HepG2 (cell line): ENCODE data around the gene C19orf44. TPM values are rescaled to one million over a fixed set of nuclear protein-coding genes. Genes with fewer than 3 reads are reported as not detected.
A peak's percentile ranks its signal among the peaks of the same experiment; 100 is the strongest.

Experiments used
- ATAC-seq: fragments of 200-7000 bp; cut with Tn5 transposase; 3 replicates; pipeline ENCODE4 v1.9.1; 2020; ENCODE audit warnings: mild to moderate bottlenecking, moderate library complexity
- BruUV-seq: library from RNA; stranded (reverse); fragments of 400-500 nt; replicated peaks from 2 replicates; lab custom pipeline; 2021; lab: Mats Ljungman, UMichigan
- CTCF ChIA-PET: fragments of 300-600 bp; formaldehyde crosslinking; extraction: SDS; loops from one replicate; lab custom pipeline; 2021; ENCODE audit warnings: low total read pairs, inconsistent platforms, low intra/inter-chr PET ratio; lab: Yijun Ruan, JAX
- POLR2A ChIA-PET: fragments of 350-600 bp; sonication (Branson Sonifier 250); formaldehyde crosslinking; loops from one replicate; lab custom pipeline; 2020; ENCODE audit warnings: antibody characterized with exemption, inconsistent platforms; lab: Yijun Ruan, JAX
- DNase-seq: peaks from one replicate; pipeline ENCODE4 v3.0.0-alpha.2; 2015; ENCODE audit warnings: low spot score
- FAIRE-seq: peaks from 3 replicates; lab custom pipeline; 2011; peaks lifted over from hg19 to GRCh38; lab: Jason Lieb, UNC
- H2AFZ ChIP-seq: one replicate; pipeline ENCODE4 v1.6.1; 2011; ENCODE audit warnings: low read length, inconsistent platforms
- H3K27ac ChIP-seq: fragments of 300-600 bp; 3 replicates; pipeline ENCODE4 v1.8.0; 2011; ENCODE audit warnings: mixed run types, mild to moderate bottlenecking, mixed read lengths, low read length, inconsistent platforms; ENCODE audit not compliant: insufficient read depth; ENCODE audit errors: extremely low read length
- H3K27me3 ChIP-seq, 2 experiments: fragments of 200-600 bp in 1 of 2; 2 replicates in 1 of 2; 3 replicates in 1 of 2; pipeline versions ENCODE4 v1.6.0 to v1.8.0; 2011; ENCODE audit warnings: low read length in 2 of 2, mild to moderate bottlenecking in 2 of 2, moderate library complexity in 2 of 2, inconsistent platforms in 1 of 2; ENCODE audit not compliant: insufficient read depth in 2 of 2, control insufficient read depth in 1 of 2
- H3K36me3 ChIP-seq, 2 experiments: fragments of 200-600 bp in 1 of 2; replicated peaks in 1 of 2; 2 replicates in 1 of 2; 3 replicates in 1 of 2; pipeline versions ENCODE4 v1.5.1 to v1.8.0; 2011; ENCODE audit warnings: low read length in 2 of 2, inconsistent platforms in 1 of 2; ENCODE audit not compliant: insufficient read depth in 2 of 2, control insufficient read depth in 1 of 2
- H3K4me1 ChIP-seq: 2 replicates; pipeline ENCODE4 v1.5.1; 2012; ENCODE audit warnings: low read length, inconsistent platforms; ENCODE audit not compliant: insufficient read depth
- H3K4me2 ChIP-seq: 2 replicates; pipeline ENCODE4 v1.6.0; 2011; ENCODE audit warnings: low read depth, low read length, inconsistent platforms
- H3K4me3 ChIP-seq, 3 experiments: fragments of 200-600 bp in 1 of 3; sonication (generic), shearing (Covaris generic) in 1 of 3; replicated peaks in 1 of 3; 2 replicates each; pipeline ENCODE4 v1.5.1; 2011 to 2016; ENCODE audit warnings: low read length in 3 of 3, inconsistent platforms in 2 of 3, low read depth in 2 of 3, mild to moderate bottlenecking in 2 of 3, control low read depth in 1 of 3, mixed read lengths in 1 of 3; ENCODE audit not compliant: insufficient read depth in 1 of 3
- H3K79me2 ChIP-seq: one replicate; pipeline ENCODE4 v1.6.1; 2011; ENCODE audit warnings: low read length, inconsistent platforms; ENCODE audit not compliant: insufficient read depth
- H3K9ac ChIP-seq: 2 replicates; pipeline ENCODE4 v1.6.0; 2011; ENCODE audit warnings: mild to moderate bottlenecking, low read depth, low read length, inconsistent platforms; ENCODE audit not compliant: insufficient read depth
- H3K9me3 ChIP-seq: 2 replicates; pipeline ENCODE4 v1.5.1; 2012; ENCODE audit warnings: mild to moderate bottlenecking, low read length
- H4K20me1 ChIP-seq: 2 replicates; pipeline ENCODE4 v1.6.0; 2011; ENCODE audit warnings: inconsistent platforms, mild to moderate bottlenecking, low read length, moderate library complexity; ENCODE audit not compliant: insufficient read depth
- CEBPB ChIP-seq: IDR thresholded peaks from 2 replicates; pipeline ENCODE4 v1.6.1; 2011; ENCODE audit warnings: low read depth, low read length, improper control_type of control experiment, borderline replicate concordance
- CEBPG ChIP-seq: IDR thresholded peaks from 2 replicates; pipeline ENCODE4 v1.6.1; 2016
- MXI1 ChIP-seq: IDR thresholded peaks from 3 replicates; pipeline ENCODE4 v1.6.1; 2012; ENCODE audit warnings: low read depth, low read length, inconsistent platforms, borderline replicate concordance
- PAWR ChIP-seq: sonication (generic); formaldehyde crosslinking; IDR thresholded peaks from 2 replicates; pipeline ENCODE4 v1.4.0; 2020; ENCODE audit warnings: missing genetic modification reagents, mild to moderate bottlenecking, borderline replicate concordance
- TEAD3 ChIP-seq: optimal IDR thresholded peaks from 2 replicates; pipeline ENCODE3; 2016; ENCODE audit warnings: borderline replicate concordance
- ZMYM3 ChIP-seq: sonication (generic); formaldehyde crosslinking; IDR thresholded peaks from 2 replicates; pipeline ENCODE4 v1.5.1; 2020; ENCODE audit warnings: mild to moderate bottlenecking, missing genetic modification reagents
- WGBS: methylation state at CpG from one replicate; pipeline ENCODE4 v1.1.6; 2017; ENCODE audit warnings: low lambda C conversion rate; 5-methylcytosine and 5-hydroxymethylcytosine counted together
- in situ Hi-C: cut with HindIII; loops from 2 replicates; pipeline ENCODE4 v1.10.0; 2017; ENCODE audit warnings: low pct_unique_long_range_greater_than_20kb; ENCODE audit not compliant: extremely low pct_ligation_motif_present
- intact Hi-C: fragments of 100-400 bp; cut with micrococcal nuclease; formaldehyde crosslinking; loops from one replicate; pipeline ENCODE4 v1.10.0; 2022; ENCODE audit not compliant: unreplicated experiment
- polyA plus RNA-seq, 8 experiments: library from polyadenylated mRNA; depleted of rRNA in 3 of 8; stranded (reverse) in 7 of 8; unstranded in 1 of 8; fragments of >200 nt; fragmentation: Illumina TruSeq in 4 of 8; extraction: Trizol in 4 of 8; gene quantifications; 2 replicates each; pipeline versions ENCODE4 v1.2.1 to v1.2.3, GENCODE V29; 2011 to 2016; ENCODE audit warnings: low read depth in 4 of 8, missing spikeins in 1 of 8, mixed read lengths in 1 of 8; ENCODE audit not compliant: insufficient read depth in 1 of 8
- total RNA-seq, 5 experiments: library from RNA; depleted of rRNA; stranded (reverse); fragments of >200 nt; fragmentation: Illumina TruSeq; extraction: Trizol; gene quantifications; 2 replicates each; pipeline ENCODE4 v1.2.3, GENCODE V29; 2016; ENCODE audit warnings: low read depth in 1 of 5
- TF ChIP-seq, protein P1 (sequence below): sonication (generic); formaldehyde crosslinking; IDR thresholded peaks from 2 replicates; pipeline ENCODE4 v1.8.0; 2022; ENCODE audit warnings: missing genetic modification reagents, mild to moderate bottlenecking, moderate library complexity, borderline replicate concordance
- TF ChIP-seq, protein P2 (sequence below): sonication (generic); formaldehyde crosslinking; IDR thresholded peaks from 2 replicates; pipeline ENCODE4 v1.9.0; 2022; ENCODE audit warnings: low read depth, missing genetic modification reagents
- TF ChIP-seq, protein P3 (sequence below): sonication (generic); formaldehyde crosslinking; IDR thresholded peaks from 2 replicates; pipeline ENCODE4 v1.5.0; 2020; ENCODE audit warnings: mild to moderate bottlenecking, missing genetic modification reagents

The C19orf44 gene
- total and polyA plus RNA-seq, 2 of the 13 experiments (the other 11 are each of a cell fraction or from before 2014, with no cell fraction given): 3.2 to 4.3 TPM

DNA sequence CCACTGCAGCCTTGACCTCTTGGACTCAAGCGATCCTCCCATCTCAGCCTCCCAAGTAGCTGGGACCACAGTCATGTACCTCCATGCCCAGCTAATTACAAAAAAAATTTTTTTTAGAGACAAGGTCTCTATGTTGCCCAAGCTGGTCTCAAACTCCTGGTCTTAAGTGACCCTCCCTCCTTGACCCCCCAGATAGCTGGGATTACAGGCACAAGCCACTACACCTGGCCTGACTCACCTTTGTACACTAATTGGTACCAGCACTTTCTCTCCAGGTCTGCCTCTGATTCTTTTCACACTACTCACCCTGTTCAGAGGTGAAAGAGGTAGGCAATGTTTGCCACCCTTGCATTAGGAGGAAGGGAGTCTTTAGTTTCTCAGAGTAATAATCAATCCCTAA is 18.9 kb upstream of the C19orf44 start:
- Histone ChIP-seq H3K4me2 (no peak overlapping the region), H4K20me1 (no peaks in the 10 kb centered on the region), H3K79me2 (no peaks in the 10 kb centered on the region), H3K36me3 (no peaks in the 10 kb centered on the region), H2AFZ (no peak overlapping the region), H3K27me3 (no peaks in the 10 kb centered on the region), H3K9me3 (peaks cover 6% of the 10 kb centered on the region), H3K4me1 (peaks cover 38% of the 10 kb centered on the region), H3K27ac (no peak overlapping the region), H3K4me3 (no peak overlapping the region), H3K9ac (no peak overlapping the region)
- ChIA-PET CTCF (no interaction called here), POLR2A (no interaction called here)
- BruUV-seq: no TSS peak
- TF ChIP-seq TEAD3 (CRISPR knock-in tag) (no peak), MXI1 (no peak)
- TF ChIP-seq, protein P1, sequence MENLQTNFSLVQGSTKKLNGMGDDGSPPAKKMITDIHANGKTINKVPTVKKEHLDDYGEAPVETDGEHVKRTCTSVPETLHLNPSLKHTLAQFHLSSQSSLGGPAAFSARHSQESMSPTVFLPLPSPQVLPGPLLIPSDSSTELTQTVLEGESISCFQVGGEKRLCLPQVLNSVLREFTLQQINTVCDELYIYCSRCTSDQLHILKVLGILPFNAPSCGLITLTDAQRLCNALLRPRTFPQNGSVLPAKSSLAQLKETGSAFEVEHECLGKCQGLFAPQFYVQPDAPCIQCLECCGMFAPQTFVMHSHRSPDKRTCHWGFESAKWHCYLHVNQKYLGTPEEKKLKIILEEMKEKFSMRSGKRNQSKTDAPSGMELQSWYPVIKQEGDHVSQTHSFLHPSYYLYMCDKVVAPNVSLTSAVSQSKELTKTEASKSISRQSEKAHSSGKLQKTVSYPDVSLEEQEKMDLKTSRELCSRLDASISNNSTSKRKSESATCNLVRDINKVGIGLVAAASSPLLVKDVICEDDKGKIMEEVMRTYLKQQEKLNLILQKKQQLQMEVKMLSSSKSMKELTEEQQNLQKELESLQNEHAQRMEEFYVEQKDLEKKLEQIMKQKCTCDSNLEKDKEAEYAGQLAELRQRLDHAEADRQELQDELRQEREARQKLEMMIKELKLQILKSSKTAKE (CRISPR knock-in tag): no peak
- DNase-seq: no peak
- intact Hi-C loops (no loop called here), in situ Hi-C loops (no loop called here)
- ATAC-seq: no peak
- WGBS: 67% methylated on average over 1 of the region's 1 CpG
- FAIRE-seq: no peak

DNA sequence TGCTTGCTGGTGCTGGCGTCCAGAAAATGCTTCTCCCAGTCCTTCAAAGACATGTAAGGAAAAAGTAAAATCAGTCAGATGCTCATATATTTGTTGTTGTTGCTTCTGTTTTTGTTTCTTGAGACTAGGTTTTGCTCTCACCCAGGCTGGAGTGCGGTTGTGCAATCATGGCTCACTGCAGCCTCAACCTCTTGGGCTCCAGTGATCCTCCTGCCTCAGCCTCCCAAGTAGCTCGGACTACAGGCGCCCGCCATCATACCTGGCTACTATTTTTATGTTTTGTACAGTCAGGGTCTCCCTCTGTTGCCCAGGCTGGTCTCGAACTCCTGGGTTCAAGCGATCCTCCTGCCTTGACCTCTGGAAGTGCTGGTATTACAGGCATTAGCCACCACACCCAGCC is 13.4 kb upstream of the C19orf44 start:
- BruUV-seq: no TSS peak
- no peak for TF ChIP-seq ZMYM3 (CRISPR knock-in tag)
- TF ChIP-seq CEBPB: peak; percentile 47; the same call in 1 of the 2 replicates
- TF ChIP-seq, protein P2, sequence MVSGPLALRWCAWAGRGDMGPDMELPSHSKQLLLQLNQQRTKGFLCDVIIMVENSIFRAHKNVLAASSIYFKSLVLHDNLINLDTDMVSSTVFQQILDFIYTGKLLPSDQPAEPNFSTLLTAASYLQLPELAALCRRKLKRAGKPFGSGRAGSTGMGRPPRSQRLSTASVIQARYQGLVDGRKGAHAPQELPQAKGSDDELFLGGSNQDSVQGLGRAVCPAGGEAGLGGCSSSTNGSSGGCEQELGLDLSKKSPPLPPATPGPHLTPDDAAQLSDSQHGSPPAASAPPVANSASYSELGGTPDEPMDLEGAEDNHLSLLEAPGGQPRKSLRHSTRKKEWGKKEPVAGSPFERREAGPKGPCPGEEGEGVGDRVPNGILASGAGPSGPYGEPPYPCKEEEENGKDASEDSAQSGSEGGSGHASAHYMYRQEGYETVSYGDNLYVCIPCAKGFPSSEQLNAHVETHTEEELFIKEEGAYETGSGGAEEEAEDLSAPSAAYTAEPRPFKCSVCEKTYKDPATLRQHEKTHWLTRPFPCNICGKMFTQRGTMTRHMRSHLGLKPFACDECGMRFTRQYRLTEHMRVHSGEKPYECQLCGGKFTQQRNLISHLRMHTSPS (CRISPR knock-in tag): no peak
- no peak for TF ChIP-seq PAWR
- TF ChIP-seq, protein P3, sequence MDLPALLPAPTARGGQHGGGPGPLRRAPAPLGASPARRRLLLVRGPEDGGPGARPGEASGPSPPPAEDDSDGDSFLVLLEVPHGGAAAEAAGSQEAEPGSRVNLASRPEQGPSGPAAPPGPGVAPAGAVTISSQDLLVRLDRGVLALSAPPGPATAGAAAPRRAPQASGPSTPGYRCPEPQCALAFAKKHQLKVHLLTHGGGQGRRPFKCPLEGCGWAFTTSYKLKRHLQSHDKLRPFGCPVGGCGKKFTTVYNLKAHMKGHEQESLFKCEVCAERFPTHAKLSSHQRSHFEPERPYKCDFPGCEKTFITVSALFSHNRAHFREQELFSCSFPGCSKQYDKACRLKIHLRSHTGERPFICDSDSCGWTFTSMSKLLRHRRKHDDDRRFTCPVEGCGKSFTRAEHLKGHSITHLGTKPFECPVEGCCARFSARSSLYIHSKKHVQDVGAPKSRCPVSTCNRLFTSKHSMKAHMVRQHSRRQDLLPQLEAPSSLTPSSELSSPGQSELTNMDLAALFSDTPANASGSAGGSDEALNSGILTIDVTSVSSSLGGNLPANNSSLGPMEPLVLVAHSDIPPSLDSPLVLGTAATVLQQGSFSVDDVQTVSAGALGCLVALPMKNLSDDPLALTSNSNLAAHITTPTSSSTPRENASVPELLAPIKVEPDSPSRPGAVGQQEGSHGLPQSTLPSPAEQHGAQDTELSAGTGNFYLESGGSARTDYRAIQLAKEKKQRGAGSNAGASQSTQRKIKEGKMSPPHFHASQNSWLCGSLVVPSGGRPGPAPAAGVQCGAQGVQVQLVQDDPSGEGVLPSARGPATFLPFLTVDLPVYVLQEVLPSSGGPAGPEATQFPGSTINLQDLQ (CRISPR knock-in tag): no peak
- 0 out of 2 replicates have a peak, but pooled peaks have one; percentile 10 for TF ChIP-seq CEBPG (CRISPR knock-in tag)

More for the DNA sequence above, 13.4 kb upstream of the C19orf44 start:
- in situ Hi-C loops: no loop called here
- intact Hi-C loops: no loop called here
- 84% methylated on average over 7 of the region's 7 CpGs for WGBS
- FAIRE-seq: no peak
- H3K4me1 ChIP-seq: peaks cover 42% of the 10 kb centered on the region
- no peaks in the 10 kb centered on the region for H4K20me1 ChIP-seq
- no peak overlapping the region for H3K4me2 ChIP-seq
- no peak overlapping the region for H3K9ac ChIP-seq
- no peaks in the 10 kb centered on the region for H3K36me3 ChIP-seq
- ChIA-PET POLR2A (no interaction called here), CTCF (no interaction called here)
- H3K27me3 ChIP-seq: no peaks in the 10 kb centered on the region
- ATAC-seq: no peak
- H3K9me3 ChIP-seq: no peaks in the 10 kb centered on the region
- H3K79me2 ChIP-seq: no peaks in the 10 kb centered on the region
- DNase-seq: no peak
- no peak overlapping the region for H3K4me3 ChIP-seq
- no peak overlapping the region for H3K27ac ChIP-seq
- H2AFZ ChIP-seq: no peak overlapping the region
